ENCODE measurements around the gene BPIFB3.

The BPIFB3 gene

DNA sequence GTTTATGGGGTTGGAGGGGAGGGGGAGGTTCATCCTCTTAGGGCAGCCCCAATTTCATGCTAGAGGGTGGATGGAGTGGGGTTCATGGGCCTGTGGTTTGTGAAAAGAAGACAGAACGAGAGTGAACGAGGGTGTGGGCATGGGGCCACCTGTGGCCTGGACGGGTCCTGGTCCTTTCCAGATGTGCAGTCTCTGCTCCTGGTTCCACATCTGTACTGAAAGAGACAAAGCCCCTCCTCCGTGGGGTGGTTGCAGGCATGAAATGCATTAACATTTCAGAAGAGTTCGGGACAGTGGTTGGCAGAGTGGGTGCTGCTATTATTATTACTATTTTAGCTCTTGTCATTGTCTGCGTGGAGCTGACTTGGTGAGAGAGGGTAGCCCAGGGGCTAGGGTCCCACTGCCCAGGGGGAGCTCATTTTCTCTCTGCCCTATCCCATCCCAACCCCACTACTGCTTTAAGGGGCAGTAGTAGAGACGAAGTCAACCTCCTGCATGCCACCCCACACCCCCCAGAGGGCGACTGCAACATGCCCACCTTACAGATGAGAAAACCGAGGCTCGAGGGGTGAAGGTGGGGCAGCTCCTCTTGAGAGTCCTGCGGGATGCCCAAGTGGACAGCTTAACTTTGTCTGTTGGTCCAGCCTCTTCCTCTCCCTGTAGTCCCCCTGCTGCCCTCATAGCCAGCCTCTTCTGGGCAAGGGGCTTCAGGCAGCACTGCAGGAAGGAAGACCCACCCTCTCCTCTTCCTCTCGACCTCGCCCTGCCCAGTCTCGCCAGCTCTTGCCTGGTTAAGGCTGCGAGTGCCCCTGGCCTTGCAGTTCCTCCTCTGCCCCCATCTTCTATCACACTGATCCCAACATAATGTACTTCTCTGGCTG lies 37.8 kb upstream of the BPIFB3 start:
- no peak for DNase-seq

DNA sequence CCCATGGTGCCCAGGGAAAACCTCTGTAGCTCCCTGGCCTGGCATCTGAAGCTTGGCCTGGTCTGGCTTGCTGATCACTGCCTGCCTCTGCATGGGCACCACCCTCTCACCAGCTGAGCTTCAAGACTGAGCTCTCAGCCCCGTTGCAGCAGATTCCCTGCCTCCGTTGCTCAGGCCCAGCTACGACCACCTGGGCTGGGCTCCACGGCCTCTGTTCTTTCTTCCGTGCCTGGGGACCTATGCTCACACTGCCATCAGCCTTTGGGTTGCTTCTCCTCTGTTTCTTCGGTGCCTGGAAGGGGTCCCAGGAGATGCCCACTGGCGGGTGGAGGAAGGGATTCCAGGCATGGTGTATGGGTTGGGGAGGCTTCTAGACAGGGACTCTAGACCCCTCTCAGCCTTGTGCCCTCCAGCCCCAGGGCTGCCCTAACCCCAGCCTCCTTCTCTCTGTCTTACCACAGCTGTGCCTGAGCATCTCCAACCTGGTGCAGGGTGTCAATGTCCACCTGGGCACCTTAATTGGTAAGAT lies 37.1 kb upstream of the BPIFB3 start:
- DNase-seq = no peak

DNA sequence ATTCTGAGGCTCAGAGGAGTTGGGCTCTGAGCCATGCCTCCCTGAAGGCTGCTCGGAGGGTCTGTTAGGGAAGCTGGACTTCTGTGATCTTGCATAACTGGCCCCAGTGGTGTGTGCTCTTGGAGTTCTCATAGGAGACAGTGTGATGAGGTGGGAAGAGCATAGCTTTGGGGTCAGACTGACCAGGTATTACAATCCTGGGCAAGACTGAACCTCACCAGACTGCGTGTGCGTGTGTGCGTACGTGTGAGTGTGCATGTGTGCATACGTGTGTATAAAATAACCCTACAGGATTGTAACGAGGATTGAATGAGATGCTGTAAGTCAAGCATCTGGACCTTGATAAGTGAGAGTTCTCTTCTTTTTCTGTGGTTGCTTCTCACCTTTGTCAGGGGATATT lies 36.2 kb upstream of the BPIFB3 start:
- no peak for DNase-seq

DNA sequence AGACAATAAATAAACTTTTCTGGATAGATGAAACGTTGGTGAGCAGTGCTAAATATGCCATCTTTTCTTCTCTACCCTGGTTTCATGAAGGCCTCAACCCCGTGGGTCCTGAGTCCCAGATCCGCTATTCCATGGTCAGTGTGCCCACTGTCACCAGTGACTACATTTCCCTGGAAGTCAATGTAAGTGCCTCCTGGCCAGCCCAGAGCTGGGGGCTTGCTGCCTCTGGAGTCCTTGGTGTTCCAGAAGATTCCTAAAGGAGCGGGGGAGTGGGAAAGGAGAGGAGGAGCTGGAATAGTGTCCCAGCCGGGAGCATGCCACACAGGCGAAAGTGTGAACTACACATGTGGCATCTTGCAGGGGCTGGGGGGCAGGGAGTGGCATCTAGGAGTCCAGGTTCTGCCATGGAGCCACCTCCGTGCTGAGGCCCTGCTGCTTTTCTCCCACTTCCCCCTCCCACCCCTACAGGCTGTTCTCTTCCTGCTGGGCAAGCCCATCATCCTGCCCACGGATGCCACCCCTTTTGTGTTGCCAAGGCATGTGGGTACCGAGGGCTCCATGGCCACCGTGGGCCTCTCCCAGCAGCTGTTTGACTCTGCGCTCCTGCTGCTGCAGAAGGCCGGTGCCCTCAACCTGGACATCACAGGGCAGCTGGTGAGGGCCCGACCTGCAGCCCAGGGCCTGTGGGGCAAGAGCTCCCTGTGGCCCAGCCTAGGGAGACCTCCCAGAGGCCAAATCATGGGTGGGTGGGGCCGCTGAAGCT lies 35.4 kb upstream of the BPIFB3 start:
- DNase-seq = no peak

DNA sequence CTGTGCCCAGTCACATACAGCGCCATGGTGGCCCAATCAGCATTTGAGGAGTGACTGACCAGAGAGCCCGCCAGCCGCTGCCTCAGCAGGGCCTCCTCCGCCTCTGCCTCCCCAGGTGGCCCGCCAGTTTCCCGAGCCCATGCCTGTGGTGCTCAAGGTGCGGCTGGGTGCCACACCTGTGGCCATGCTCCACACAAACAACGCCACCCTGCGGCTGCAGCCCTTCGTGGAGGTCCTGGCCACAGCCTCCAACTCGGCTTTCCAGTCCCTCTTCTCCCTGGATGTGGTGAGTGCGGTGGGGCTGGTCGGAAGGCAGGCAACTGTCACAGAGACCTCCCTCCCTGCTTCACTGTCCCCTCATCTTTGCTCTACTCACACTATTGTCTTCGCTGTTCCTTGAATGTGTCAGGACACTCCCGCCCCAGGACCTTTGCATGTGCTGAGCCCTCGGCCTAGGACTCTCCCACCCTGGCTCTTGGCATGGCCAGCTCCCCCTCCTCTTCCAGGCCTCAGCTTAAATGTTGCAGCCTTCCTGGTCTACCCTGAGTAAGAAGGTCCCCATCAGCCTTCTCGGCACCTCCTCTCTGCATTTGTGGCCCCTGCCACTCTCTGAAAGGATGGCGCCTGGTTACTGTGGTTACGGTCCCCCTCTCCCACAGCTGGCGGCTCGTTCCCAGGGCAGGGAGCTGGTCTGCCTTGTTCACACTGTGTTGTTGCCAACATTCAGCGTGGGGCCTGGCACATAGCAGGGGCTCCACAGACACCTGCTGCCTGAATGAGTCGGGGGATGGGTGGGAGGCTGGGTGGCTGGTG lies 34.0 kb upstream of the BPIFB3 start:
- no peak for DNase-seq

DNA sequence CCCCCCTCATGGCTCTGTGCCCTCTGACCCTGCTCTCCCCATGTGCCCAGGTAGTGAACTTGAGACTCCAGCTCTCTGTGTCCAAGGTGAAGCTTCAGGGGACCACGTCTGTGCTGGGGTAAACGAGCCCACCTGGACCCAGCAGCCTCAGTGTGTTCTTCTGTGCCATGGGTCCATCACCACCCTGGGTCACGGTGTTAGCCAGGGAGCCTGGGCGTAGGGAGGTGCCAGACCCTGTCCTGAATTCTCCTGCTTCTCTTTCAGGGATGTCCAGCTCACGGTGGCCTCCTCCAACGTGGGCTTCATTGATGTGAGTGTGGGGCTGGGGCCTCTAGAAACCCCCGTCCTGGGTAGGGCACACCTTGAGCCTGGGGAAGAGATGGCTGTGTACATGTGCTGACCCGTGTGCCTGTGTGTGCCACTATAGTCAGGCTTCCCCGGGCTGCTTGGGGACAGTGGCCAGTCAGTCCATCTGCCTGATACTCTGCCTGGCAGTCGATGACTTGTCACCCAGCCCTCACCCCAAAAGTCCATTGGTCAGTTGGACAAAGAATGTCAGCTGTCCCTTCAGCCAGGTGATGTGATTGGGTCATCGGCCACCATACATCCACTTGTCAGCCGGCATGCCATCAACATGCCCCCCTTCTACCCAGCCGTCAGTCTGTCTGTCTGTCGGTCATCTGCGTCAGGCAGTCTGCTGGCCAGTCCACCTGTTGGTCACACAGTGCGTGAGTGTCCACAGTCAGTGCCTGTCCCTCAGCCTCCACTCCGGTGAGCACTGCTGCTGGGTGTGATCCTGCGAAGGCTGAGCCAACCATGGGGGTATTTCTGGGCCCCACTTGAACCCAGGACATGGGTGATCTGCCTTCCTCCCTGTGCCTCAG lies 33.2 kb upstream of the BPIFB3 start:
- no peak for DNase-seq

DNA sequence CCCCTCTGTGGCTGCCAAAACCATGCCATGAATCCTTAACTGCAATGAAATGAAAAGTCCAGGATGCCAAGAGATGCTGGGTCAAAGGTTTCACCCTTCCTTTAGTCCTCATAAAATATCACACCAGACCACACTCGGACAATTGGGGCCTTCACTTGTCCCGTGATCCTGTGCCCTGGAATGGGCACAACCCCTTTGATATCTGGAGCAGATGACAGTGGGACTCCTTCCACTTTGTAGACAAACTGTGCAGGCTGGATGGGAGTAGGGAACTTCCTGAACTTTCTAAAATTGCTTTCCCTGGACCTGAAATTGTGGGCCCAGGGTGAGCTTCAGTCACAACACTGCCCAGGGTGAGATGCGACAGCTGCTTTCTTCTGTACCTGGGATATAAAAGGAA lies 31.8 kb upstream of the BPIFB3 start:
- no peak for DNase-seq

DNA sequence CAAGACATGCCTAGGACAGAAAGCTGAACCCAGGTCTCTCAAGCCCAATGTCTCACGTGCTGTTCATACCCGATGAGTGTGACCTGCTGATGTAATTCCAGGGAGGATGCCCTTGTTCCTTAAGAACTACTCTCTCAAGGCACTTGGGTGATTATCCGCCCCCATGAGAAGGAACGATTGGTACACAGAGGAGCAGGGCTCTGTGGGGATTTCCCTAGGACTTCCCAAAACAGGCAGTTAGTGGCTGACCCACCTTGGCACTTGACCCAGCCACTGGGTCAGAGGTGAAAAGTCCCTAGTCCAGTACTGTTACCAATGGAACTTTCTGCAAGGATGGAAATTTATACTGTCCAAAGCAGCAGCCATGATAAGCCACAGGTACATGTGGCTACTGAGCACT lies 31.4 kb upstream of the BPIFB3 start:
- no peak for DNase-seq

DNA sequence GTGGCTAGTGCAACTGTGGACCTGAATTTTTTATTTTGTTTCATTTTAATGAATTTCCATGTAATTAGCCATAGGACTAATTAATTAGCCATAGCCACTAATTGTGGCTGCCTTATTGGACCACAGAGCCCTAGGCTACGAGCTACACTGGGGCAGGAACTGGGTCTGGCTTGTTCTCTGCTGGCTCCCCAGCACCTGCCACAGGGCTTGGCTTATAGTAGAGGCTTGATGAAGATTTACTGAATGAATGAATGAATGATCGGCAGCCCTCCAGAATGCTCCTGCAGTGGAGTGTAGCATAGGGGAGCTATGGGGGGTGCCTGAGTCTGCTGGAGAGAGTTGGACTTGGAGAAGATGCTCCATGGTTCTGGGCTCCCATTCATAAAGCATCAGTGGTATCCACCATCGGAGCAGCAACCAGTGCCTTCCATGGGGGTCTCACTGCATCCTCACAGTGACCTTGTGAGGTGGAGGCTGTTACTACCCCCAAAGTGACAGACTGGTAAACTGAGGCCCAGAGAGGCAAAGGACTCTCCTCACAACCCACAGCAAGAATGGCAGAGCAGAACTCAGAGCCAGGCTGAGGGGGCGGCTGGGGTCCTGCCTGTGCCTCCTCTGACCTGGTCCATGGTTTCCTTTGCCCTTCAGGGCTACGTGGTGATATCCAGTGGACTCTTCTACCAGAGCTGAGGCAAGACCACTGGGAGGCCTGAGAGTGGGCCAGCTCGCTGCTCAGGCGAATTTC lies 30.8 kb upstream of the BPIFB3 start:
- no peak for DNase-seq

DNA sequence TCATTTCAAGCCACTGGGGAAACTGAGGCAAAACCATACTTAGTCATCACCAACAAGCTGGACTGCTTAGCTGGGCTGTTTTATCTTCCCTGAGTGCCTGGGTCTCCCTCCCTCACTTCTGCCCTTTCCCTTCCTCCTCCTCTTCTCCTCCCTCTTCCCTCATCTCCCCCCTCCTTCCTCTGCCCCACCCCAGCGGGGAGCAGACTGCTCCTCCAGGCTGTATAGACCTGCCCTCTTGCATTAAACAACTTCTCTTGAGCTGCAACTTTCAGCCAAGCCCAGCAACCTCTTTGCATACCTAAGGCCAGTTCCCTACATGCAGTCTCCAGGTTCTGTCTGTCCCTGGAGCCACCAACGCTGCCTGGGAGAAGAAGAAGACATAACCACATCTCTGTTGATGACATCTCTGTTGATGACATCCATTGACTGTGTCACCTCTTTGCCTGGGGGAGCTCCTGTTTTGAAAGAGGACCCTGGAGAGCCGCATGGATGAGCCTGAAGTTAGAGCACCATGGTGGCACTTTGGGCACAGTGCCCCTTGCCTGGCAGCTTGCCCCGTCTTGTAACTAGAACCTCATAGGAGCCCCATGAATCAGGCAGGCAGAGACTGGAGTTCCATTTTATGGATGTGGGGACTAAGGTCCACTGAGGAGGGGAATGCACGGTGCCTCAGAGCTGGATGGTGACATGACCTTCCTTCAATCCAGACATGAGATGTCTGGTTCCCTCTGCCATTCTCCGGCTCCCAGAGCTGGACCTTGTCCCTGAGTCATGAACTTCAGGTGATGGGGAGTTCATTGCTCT lies 30.1 kb upstream of the BPIFB3 start:
- DNase-seq = no peak

DNA sequence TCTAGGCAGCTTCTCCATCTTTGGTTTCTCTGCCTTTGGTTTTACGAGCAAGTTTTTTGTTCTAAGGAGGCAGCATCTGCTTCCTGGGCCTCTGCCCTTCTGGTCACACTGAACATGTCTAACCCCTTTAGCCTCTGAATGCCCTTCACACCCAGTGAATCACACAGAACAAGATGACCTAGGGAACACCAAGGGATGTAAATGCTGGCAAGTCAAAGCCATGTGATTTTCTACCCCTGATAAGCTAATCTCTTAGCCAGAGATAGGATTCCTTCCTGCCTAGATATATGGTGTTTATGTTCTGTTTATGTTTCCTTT lies 29.5 kb upstream of the BPIFB3 start:
- no peak for DNase-seq

DNA sequence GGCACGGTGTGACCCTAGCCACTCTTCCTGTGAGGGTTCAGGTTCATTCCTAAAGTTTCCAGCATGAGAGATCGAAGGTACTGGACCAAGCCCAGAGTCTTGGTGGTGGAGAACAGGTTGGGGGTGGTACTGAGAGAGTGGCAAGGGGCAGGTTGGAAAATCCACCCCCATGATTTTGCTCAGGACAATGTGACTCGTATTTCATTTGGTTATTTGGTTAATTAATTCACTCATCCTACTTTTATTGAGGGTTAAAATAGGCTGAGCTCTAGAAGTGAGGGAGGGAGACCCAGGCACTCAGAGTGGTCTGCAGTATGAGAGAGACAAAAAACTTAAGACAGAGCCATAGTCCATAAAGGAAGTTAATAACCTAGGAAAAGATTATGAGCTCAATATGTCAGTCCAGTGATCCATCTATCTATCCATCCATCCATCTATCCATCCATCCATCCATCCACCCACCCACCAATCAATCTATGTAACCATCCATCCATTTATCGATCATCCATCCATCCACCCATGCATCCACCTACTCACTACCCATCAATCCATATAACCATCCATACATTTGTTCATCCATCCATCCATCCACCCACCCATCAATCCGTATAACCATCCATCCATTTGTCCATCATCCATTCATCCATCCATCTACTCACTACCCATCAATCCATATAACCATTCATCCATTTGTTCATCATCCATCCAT lies 28.9 kb upstream of the BPIFB3 start:
- no peak for DNase-seq

DNA sequence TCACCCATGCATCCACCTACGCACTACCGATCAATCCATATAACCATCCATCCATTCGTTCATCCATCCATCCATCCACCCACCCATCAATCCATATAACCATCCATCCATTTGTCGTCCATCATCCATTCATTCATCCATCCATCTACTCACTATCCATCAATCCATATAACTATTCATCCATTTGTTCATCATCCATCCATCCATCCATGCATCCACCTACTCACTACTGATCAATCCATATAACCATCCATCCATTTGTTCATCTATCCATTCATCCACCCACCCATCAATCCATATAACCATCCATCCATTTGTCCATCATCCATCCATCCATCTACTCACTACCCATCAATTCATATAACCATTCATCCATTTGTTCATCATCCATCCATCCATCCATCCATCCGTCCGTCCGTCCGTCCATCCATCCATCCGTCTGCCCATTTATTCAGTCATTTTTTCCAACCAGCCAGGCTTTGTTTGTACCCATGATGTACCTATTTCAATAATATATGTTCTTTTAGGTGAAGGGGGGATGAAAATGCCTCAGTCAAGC lies 28.3 kb upstream of the BPIFB3 start:
- DNase-seq = no peak

DNA sequence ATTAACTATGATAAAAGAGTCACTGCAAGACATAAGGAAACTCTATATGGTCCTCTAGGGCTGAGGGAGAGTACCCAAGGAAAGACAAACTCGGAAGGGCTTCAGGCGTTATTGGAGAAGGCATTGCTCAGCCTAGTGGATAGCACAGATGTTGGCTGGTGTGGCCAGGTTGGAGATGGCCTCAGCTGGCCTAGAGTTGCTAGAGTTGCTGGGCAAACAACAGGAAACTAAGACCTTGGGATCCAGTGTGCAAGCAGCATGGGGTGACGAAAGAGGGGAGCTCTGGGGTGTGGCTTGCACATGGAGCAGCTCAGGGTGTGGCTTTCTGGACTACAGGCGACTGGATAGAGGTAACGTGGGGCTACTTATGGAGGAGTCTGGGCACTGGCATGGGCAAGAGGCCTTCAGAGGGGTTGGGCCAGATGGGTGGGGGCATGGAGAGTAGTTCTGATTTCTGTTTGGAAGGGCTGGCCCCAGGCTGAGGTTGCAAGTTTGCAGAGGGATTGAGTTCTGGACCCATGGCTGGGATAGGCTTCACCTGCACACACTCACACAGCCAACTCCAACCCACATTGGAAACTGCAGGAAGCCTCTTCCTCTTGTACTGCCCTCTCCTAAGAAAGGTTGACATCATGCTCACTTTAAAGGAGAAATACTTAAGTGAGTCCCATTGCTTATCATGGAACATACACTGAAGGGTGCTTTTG lies 27.5 kb upstream of the BPIFB3 start:
- DNase-seq = no peak

DNA sequence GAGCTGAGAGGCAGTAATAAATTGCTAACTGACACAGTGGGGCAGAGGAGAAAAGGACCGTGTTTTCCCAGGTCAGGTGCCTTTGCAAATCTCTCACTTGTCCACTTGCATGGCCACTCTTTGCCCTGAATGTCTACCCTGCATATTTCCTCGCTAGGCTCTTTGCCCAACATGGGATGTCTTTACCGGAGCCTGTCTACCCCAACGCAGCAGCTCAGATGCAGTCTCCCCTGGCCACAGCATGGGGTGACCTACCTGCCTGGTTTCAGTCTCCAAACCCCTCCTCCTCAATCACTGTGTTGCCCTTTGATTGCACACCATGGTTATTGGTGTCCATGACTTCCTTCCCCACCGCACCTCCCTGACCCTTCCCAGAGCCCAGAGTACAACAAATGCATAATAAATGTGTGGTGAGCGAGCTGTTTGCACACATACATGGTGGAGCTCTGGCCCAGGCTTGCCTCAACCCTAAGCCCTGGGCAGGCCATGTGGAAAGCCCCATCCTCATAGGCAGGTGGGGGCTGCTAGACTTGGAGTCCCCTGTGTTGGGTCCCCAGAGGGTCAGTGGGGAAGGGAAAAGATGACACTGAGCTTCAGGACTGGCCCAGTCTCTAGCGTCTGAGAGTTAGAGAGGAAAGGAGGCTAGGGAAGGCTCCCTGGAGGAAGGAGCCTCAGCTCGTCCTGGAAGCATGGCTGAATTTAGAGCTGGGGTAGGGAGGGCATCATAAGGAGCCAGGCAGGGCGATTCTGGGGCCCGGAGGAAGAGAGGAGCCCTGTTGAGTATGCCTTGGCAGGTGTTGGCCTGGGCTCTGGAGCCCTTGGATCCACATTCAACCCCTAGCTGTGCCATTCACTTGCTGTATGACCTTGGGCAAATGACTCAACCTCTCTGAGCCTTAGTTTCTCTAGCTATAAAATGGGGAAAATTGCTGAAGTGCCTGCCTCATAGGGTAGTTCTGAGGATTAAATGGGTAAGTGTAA lies 26.6 kb upstream of the BPIFB3 start:
- DNase-seq = no peak

DNA sequence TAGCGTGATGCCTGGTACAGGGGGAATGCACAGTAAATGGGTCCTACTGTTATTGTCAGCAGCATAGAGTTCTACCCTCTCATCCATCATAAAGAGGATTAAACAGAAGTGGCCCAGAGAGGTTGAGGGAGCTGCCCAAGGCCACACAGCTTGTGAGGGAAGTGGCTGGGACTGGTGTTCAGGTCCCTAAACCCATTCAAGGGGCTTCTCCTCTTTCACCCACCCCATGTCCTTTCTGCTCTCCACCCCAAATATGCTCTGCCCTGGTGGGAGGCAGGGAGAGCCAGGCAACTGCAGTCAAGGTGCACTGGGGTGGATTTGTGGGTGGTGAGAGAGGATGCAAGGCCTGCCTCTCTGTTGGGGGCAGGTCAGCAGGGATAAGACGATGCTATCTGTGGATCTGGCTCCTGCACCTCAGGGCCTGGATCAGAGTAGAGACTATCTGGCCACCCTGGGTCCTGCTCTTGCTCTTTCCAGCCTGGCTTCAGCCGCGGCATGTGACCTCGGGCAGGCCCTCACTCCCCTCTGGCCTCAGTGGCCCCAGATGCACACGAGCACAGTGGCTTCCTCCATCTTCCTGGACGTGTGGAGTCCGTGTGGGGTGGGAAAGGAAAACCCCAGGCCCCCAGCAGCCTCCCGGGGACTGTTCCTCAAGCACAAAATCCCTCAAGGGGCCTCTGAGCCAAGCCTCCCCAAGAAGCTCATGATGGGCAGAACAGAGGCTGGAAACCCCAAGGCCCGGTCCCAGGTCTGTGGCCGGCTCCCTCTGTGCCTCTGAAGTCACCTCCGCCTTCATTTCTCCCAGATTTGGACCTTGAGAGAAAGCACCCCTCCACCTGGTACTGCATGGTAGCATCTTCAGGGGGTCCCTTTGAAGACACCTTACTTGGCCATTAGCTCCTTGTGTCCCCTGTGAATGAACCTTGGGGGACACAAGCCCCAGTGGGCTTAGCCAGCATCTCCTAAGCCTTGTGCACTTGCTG lies 25.6 kb upstream of the BPIFB3 start:
- no peak for DNase-seq

Data from CD4-positive, alpha-beta T cell treated with Interleukin-17A for 4 hours (primary cell).